Measurements from ENCODE around the gene C5orf24.
"Not testable (repeated sequence)": the region's sequence is repeated elsewhere in the genome, so short reads cannot be mapped to it uniquely, and the experiment has no call there.

C5orf24 gene

DNA sequence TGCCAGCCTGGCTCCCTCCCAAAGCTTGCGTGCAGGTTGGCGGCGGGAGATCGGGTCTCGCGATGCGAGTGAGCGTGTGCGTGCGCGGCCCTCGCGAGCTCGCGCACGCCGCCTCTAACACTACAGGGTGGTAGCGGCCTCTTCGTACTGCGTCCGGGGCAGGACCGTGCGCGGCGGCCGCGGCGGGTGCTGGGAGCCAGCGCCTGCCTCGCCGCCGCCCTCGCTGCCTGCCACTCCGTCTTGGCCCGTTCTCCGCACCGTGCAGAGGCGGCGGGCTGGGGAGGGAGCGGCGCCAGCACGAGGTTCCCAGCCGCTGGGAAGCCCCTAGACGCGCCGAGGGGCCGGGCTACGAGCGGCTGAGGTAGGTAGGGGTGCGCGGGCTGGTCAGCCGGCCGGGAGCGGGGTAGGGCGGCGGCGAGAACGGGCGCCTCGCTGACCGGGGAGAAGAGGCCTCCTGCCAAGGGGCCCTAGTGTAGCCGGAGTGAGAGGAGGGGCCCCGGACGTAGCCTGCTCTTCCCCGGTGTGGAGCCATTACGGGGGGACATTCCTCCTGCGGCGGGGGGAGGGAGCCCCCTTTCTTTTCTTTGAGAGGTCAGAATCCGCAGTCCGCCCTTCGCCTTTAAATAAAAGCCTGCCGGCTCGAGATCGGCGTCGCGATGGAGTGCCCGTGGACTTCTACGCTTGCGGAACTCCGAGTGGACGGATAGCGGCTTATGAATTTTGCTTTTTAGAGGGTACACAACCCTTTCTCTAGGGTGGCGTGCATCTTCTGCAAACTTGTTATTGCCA lies at the start of gene C5orf24:
Gene C5orf24 (plus strand): TSS at position 117 of the 789 bp plus-strand sequence. CDS start 8,933 bp downstream, outside the sequence.
- DNase-seq = peak; percentile 86 to 87

DNA sequence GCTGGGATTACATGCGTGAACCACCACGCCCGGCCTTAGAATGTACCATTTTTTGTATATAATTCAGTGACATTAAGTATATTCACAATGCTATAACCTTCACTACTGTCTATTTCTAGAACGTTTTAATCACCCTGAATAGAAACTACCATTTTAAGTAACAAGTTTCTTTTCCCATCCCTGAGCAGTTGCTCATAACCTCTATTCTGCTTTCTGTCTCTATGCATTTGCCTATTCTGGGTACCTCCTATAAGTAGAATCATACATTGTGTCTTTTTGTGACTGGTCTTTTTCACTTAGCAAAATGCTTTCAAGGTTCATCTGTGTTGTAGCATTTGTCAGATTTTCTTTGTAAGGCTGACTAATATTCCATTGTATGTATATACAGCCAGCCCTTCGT lies 47.3 kb upstream of the C5orf24 start:
- no peak for DNase-seq

DNA sequence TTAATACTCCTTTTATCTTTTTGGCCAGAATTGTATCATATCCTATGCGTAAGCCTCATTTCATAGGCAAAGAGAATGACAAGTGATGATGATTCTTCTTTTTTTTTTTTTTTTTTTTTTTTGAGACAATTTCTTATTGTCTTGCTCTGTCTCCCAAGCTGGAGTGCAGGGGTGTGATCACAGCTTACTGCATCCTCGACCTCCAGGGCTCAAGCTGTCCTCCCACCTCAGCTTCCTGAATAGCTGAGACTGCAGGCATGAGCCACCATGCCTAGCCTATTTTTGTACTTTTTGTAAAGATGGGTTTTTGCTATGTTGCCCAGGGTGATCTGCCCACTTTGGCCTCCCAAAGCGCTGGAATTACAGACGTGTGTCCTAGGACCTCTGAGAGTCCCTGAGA lies 41.9 kb upstream of the C5orf24 start:
- DNase-seq = no peak

DNA sequence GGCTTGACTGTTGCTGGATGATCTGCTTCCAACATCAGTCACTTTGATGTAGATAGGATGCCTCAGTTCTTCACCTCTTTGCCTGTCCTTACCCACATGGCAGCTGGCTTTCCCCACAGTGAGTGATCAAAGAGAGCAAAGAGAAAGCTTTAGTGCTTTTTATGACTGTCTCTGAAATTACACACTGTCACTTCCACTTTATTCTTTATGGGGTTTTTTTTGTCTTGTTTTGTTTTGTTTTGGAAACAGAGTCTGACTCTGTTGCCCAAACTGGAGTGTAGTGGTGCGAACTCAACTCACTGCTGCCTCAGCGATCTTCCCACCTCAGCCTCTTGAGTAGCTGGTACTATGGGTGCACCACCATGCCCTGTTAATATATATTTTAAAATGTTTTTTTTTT lies 32.4 kb upstream of the C5orf24 start:
- DNase-seq = no peak

DNA sequence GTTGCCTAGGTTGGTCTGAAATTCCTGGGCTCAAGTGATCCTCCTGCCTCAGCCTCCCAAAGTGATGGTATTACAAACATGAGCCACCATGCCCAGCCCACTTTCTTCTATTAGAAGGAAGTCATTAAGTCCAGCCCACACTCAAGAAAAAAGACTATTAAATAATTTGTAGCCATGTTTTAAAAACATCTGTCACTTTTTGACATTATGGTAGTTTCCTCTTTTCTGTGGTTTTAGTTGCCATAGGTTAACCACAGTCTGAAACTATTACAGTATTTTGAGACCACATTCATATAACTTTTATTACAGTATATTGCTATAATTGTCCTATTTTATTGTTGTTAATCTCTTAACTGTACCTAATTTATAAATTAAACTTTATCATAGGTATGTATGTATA lies 31.9 kb upstream of the C5orf24 start:
- DNase-seq = no peak

DNA sequence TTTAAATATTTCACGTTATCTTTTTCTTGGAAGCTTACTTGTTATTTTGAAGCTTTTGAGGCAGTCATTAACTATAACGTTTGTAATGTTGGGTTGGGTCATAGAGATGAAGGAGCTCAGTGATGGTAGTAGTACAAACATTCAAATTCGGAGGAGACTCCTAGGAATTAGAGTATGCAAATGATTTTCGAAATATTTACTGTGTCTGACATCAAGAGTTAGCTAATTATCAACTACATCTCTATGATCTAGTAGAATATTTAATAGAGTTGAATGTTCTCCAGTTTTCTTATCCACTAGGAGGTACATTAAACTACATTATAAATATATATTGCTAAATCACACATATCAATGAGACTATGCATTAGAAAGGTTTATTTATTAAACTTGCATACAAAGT lies 28.8 kb upstream of the C5orf24 start:
- no peak for DNase-seq

DNA sequence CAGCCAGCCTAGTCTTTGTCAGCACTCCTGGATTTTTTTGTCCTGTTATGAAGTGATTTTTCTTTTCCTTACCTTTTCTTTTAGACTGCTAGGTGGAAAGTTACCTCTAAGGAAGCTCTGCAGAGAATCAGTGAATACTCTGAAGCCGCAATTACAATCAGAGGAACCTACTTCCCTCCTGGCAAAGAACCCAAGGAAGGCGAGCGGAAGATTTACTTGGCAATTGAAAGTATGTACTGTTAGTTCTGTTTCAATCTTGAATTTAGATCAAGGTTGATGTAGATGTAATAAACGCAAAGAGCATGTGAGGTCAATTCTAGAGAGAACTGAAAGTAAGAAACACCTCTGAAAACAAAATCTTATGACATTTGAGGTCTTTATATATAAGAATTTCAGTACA lies 27.0 kb upstream of the C5orf24 start:
- no peak for DNase-seq

DNA sequence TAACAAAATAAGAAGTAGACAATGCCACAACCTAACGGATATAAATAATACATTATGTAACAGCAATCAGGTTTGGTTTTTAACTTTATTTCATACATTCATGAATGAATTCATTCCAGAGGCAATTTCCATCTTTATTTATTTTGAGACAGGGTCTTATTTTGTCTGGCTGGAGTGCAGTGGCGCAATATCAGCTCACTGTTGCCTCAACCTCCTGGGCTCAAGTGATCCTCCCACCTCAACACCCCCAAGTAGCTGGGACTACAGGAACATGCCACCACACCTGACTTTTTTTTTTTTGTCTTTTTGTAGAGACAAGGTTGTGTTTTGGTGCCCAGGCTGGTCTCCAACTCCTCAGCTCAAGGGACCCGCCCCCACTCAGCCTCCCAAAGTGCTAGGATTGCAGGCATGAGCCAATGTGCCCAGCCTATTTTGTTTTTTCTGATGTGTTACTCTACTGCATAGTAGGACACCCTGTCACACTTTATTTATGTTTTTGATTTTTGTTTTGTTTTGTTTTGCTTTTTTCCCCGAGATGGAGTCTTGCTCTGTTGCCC lies 26.3 kb upstream of the C5orf24 start:
- DNase-seq = no peak

DNA sequence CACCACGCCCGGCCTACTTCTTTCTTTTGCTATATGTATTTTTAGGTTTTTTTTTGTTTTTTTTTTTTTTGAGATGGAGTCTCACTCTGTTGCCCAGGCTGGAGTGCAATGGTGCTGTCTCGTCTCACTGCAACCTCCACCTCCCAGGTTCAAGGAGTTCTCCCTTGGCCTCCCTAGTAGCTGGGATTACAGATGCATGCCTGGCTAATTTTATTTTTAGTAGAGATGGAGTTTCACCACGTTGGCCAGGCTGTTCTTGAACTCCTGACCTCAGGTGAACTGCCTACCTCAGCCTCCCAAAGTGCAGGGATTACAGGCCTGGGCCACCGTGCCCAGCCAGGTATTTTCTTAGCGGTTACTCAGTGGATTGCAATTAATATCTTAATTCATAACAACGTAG lies 23.9 kb upstream of the C5orf24 start:
- DNase-seq = no peak

DNA sequence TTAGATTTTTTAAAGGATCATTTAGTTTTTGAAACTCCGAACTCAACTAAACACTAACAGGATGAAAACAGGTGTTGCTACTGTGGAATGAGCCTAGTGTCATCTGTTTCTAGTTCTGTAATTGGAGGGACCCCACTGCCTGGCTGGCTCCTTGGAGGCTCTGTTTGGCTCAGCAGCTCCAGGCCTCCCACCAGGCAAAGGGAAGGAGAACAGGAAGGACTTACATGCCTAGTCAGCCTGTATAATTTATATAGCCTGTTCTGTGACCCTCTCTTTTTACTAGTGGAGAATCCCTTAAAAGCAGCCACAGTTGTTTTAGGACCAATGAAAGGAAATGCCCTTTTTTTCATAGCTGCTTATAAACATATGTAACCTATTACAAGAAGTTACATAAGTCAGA lies 21.1 kb upstream of the C5orf24 start:
- no peak for DNase-seq

DNA sequence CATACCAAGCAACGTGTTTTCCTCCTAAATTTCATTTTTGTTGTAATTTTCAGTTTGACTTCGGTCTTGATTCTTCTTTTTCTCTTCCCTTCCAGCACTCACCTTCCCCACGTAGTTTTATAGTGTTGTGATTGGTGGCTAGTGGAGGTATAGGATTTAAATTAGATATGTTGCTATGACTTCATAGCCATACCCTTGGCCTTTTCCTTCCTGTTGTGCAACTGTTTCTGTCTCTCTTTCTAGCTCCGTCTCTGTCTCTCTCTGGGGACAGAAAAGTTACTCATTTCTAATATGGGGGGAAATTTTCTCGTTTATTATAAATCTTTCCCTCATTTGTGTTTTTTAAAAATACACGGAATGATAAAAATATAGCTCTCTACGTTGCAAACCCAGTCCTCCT lies 20.6 kb upstream of the C5orf24 start:
- no peak for DNase-seq

DNA sequence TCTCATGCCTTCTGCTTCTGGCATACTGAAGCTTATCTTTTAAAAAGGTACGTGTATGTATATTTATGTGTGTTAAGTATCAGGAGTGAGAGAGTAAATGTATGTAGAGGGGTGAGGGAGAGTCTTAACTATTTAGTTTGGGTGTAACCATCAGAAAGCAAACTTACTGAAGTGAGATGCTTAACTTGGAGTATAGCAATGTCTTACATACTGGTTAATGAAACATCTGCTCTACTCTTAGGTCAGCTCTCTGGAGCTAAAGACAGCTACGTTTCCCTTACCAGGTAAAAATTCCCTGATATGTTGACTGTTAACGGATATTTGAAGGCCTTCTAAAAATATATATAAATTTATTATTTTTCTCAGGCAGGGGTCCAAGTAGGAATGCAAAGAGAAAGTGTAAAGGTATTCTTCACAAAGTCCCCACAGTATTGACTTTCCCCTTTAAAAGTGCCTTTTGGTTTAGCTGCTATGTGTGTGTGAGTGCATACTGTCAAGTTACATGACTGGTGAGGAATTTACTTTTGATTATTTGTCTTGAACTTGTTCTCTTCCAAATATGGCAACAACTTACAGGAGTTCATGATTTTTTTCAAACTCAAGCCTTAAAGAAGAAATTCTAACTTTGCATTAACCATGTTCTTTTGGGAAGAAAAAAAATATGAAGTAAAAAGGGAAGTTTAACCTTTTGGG lies 12.3 kb upstream of the C5orf24 start:
- no peak for DNase-seq

DNA sequence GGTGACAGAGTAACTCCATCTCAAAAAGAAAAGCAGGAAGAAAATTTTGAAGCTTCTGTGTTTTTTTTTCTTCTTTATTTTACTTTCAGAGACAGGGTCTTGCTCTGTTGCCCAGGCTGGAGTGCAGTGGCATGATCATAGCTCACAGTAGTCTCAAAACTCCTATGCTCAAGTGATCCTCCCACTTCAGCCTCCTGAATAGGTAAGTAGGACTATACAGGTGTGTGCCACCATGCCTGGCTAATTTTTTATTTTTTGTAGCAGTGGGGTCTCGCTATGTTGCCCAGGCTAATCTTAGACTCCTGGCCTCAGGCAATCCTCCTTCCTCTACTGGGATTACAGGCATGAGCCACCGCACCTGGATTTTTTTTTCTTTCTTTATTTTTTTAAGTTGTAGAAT lies 10.1 kb upstream of the C5orf24 start:
- DNase-seq = no peak

DNA sequence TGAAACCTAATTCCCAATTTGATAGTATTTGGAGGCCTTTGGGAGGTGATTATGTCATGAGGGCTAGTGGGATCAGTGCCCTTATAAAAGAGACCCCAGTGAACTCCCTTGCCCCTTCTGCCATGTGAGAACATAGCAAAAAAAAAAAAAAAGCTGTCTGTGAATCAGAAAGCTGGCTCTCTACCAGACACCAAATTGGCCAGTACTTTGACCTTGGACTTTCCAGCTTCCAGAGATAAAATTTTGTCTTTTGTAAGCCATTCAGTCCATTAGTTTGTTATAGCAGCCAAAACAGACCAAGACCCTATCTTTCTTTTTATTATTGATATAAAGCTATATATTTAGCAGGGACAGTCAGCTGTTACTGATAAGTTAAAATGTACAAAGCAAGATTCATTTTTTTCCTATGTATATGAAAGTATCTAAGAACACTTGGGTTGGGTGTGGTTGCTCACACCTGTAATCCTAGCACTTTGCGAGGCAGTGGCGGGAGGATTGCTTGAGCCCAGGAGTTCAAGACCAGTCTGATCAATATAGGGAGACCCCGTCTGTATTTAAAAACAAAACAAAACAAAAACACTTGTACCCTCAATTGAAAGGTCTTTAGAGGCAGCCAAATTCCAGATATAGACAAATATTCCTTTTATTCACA lies 8.1 kb upstream of the C5orf24 start:
- no peak for DNase-seq

DNA sequence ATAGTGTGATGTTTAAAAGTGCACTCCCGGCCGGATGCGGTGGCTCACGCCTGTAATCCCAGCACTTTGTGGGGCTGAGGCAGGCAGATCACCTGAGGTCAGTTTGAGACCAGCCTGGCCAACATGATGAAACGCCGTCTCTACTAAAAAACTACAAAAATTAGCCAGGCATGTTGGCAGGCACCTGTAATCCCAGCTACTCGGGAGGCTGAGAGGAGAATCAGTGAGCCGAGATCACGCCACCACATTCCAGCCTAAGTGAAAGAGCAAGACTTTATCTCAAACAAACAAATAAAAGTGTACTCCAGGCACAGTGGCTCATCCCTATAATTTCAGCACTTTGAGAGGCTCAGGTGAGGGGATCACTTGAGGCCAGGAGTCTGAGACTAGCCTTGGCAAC lies 7.4 kb upstream of the C5orf24 start:
- not testable (repeated sequence) for DNase-seq

DNA sequence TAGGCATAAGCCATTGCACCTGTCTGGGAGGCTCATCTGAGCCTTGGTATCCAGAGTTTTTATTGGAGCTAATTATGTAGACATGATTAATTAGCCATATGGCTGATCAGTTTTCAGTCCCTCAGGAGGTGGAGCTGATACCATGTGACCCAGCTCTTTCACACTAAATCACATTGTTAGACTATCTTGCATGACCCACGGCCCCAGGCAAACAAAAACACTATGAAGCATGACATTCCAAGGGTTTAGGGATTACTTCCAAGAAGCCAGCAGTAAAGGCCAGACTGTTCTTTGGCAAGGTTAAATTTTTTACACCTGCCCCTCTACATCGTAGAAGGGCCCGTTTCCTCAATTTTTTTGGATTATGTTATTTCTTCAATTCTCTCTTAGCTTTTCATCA lies 5.0 kb upstream of the C5orf24 start:
- DNase-seq = no peak

DNA sequence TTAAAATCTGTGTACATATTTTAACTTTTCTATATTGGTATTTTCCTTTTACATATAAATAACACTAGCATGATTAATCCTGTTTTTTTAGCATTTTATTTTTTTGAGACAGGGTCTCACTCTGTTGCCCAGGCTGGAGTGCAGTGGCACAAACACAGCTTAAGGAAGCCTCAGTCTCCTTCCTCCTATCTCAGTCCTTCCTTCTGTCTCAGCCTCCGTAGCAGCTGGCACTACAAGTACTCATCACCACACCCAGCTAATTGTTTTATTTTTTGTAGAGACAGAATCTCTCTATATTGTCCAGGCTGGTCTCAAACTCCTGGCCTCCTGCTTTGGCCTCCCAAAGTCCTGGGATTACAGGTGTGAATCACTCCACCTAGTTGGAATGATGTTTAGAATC lies 1.5 kb upstream of the C5orf24 start:
- DNase-seq = no peak

DNA sequence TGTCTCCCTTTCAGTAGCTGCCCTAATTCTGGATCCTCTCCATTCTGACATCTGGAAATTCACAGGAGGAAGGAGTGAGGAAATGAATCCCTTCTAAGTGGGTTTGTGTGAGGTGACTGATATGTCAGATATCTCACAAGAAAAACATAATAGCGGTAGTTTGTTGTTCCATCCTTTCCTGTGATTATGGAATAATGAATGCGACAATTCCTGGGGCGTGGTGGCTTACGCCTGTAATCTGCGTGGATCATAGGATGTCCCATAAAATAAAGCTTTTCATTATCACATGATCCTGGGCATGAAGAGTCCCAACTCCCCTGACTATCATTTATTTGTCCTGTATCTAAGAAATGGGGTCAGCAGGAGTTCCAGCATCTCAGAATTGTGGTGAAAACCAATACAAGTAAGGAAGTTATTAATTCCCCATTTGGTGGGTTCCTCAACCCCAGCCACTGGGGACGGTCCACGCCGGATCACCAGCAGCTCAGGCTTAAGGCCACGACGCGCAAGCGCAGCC lies 375 bp upstream of the C5orf24 start:
- DNase-seq = no peak

DNA sequence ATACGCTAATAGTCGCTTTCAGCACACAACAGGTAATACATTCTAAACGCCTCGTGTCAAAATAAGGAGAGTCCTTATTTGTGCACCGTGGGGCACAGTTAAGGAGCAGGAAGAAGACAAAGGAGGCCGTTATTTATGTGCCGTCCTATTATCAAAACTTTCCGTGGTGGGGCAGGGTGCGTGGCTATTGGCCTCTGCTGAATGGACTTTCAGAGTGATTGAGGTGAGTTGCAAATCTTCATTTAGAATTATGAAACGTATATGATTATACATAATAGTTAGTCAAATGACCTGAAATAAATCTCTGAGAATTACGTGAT lies 833 bp downstream of the C5orf24 start:
- peak in 1 of 2 experiments; percentile 1 for DNase-seq

DNA sequence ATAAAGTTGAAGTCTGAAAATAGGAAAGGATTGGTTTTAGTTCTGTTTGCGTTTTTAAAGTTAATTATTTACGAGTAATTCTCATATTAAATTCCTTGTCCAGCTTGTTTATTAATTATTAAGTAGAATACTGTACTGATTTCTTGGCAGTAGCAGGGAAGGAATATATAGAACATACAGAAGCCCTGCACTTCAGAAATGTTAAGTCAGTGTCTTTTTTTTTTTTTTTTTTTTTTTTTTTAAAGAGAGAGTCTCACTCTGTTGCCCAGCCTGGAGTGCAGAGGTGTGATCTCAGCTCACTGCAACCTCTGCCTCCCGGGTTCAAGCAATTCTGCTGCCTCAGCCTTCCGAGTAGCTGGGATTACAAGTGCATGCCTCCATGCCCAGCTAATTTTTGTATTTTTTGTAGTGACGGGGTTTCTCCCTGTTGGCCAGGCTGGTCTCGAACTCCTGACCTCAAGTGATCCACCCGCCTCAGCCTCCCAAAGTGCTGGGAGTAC lies 3.7 kb downstream of the C5orf24 start:
- not testable (repeated sequence) for DNase-seq

DNA sequence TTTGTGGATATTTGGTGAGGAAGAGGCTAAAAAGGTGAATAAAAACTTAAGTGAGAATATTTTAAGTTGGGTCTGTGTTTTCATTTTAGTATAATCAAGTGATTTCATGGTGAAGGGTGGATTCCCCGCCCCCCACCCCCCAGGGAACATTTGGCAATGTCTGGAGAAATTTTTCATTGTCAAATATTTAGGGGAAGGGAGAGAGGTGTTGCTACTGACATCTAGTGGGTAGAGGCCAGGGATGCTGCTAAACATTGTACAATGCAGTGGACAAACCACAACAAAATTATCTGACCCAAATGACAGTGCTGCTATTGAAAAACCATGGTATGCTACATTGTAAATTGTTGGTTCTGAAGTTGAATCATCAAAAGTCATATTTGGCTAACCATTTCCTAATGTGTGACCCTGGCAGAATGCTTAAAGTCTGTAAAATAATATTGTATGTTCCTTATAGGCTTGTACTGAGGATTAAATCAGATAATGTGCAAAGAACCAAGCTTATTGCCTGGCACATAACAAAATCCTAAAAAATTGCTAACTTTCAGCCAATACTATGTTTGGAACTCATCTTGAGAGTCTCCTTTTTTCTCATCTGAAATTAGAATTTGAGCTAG lies 5.6 kb downstream of the C5orf24 start:
- no peak for DNase-seq

DNA sequence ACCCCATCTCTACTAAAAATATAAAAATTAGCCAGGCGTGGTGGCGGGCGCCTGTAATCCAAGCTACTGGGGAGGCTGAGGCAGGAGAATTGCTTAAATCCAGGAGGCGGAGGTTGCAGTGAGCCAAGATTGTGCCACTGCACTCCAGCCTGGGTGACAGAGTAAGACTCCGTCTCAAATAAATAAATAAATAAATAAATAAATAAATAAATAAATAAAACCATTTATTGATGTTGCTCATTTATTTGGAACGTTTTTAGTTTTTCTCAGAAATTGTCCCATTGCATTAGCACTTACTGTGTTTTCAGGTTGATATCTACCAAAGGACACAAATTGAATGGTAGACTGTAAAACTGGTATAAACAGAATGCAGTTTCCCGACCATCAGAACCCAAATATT lies 10.7 kb downstream of the C5orf24 start:
- DNase-seq = not testable (repeated sequence)

DNA sequence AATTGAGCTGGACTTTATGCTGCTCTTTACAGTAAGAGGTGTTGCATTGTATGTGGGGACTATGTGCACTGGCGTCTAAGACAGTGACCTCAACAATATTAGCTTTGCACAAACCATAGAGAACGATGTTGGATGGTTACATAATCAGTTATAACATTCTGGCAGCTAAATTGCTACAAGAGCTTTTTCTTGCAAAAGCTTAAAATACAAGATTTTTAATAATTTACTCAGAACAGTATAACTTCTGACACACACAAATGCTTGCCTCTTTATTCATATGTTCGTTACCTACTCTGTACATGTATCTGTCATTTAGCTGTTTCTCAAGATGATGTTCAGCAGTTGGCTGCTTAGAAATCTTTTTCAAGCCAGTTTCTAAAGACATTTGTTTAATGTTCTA lies 11.6 kb downstream of the C5orf24 start:
- DNase-seq = no peak

All from activated CD4-positive, alpha-beta T cell treated with anti-CD3 and anti-CD28 coated beads, Interleukin-2, amount 50 U/mL, for 4 hours (primary cell).